VCaP (cell line): Measurements from ENCODE around the gene GABRR2.

Experiments used
- H3K27ac ChIP-seq: fragments of 450-650 bp; 2 replicates; pipeline ENCODE4 v1.5.1; 2017
- TF ChIP-seq, protein P1 (sequence below): fragments of 450-650 bp; conservative IDR thresholded peaks from 2 replicates; pipeline ENCODE4 v1.5.1; 2017; ENCODE audit warnings: mild to moderate bottlenecking, moderate library complexity

The GABRR2 gene

DNA sequence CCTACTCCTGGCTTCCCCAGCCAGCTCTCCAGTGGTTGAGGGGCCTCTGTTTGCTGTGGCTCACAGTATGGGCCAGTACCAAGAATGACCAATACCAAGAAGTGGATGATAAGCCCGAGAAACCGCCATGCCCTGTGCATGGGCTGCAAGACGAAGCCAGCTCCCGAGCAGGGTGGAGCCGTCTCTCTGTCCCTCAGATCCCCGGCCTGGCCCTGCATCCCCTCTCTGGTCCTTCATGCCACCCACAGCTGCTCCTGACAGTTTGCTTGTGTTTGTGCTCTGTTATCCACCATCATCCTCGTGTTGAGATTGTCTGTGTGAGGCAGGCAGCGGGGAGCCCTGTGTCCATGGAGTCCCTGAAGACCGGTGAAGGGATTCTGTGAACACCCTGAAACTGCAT, 36.1 kb downstream of the GABRR2 start:
- TF ChIP-seq, protein P1, sequence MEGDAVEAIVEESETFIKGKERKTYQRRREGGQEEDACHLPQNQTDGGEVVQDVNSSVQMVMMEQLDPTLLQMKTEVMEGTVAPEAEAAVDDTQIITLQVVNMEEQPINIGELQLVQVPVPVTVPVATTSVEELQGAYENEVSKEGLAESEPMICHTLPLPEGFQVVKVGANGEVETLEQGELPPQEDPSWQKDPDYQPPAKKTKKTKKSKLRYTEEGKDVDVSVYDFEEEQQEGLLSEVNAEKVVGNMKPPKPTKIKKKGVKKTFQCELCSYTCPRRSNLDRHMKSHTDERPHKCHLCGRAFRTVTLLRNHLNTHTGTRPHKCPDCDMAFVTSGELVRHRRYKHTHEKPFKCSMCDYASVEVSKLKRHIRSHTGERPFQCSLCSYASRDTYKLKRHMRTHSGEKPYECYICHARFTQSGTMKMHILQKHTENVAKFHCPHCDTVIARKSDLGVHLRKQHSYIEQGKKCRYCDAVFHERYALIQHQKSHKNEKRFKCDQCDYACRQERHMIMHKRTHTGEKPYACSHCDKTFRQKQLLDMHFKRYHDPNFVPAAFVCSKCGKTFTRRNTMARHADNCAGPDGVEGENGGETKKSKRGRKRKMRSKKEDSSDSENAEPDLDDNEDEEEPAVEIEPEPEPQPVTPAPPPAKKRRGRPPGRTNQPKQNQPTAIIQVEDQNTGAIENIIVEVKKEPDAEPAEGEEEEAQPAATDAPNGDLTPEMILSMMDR = no peak
- H3K27ac ChIP-seq = no peak overlapping the region

DNA sequence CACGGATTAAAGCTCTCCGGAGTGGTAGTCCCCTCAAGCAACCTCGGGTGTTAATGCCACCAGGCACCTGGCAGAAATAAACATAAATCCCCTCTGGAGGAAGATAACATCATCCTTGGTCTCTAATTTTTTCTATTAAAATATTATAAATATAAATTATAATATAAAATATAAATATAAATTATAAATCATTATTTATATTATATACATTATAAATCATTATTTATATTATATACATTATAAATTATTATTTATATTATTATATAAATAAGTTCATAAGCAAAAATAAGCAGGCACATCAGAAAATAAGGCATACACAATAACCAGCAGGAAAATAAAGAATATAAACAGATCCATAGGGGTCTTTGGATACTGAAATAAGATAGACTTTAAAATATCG, 39.2 kb downstream of the GABRR2 start:
- H3K27ac ChIP-seq = no peak overlapping the region
- TF ChIP-seq, protein P1 = no peak

DNA sequence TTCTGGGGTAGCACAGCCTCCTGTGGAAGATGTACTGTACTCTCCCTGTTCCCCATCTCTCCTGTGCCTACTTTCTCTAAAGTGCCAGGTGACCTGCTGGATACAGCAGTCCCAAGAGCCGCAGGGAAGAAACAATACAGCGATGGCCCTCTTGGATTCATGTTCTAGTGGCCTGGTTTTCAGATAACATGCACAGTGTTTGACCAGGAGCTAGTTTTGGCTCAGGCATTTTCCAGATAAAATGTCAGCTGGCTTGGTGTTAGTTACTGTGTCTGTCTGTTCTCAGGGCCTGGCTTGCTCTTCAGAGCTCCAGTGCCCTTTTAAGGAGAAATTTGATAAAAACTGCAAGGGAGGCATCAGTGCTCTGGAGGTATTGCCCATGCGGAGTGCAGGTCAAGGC, 41.3 kb downstream of the GABRR2 start:
- TF ChIP-seq, protein P1 = no peak
- no peak overlapping the region for H3K27ac ChIP-seq

DNA sequence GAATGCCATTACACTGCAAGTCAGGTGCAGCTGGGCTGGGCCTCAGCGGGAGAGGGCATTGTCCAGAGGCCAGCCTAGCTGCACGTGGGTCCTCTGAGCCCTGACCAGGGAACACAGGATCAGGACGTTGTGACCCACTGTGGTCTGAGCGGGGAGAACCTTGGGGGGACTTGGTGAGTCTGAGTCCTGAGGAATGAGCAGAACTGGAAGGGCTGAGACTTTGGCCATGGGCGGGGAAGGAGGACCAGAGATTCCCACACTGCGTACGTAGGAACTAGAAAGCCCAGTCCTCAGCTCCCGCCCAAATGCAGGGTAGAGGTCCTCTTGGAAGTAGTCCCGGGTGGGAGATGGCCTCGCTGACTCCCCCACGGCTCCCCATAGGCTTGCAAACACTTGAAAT, 42.5 kb downstream of the GABRR2 start:
- TF ChIP-seq, protein P1 = no peak

DNA sequence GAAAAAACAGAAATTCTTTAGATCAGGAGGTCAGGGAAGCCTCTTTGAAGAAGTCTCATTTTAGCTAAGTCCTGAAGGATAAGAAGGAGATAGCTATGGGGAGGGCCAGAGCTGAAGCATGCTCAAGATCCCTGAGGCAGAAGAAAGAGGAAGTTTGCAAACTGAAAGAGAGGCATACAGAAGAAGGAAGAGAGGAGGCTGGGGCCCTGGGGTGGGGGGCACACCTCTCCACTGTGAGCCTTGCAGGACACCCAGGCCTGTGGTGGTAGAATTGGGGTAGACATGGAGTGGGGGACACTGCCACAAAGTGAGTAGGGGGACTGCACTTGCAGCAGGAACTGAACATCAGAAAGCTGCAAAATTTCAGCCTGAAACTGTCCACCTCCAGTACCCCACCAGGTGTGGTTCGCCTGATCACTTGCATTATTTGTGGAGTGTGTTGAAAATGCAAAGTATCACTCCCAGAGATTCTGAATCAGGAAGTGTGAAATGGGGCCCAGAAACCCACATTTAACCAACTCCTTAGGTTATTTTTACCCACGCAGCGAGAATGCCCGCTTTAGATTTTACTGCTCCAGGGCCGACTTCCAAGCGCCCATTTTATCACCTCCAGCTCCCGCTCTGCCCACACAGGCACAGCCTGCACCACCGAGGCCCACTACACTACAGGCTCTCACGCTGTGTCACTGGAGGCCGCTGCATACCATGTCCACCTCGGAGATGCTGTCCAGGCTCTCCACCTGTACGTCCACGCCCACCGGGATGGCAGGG, 44.0 kb downstream of the GABRR2 start:
- TF ChIP-seq, protein P1 = no peak

More for the DNA sequence above, 42.5 kb downstream of the GABRR2 start:
- H3K27ac ChIP-seq = no peak overlapping the region

DNA sequence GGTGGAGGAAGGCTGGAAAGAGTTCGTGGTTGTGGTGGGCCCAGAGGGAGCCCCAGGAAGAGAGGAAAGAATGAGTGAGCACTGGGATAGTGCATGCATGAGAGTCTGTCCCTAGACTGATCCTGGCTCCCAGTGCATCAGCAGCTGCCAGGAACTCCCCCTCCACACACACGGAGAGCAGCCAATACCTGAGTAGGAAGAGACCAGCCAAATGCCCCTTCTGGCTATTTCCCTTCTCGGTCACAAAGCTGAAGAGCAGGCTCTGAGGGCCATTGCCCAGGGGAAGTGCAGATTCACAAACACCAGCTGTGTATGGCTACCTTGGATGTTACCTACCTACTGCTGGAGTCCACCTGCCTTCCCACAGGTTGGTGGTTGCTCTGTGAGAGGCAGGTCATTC, 45.1 kb downstream of the GABRR2 start:
- no peak overlapping the region for H3K27ac ChIP-seq
- TF ChIP-seq, protein P1 = no peak

More for the DNA sequence above, 44.0 kb downstream of the GABRR2 start:
- no peak overlapping the region for H3K27ac ChIP-seq

DNA sequence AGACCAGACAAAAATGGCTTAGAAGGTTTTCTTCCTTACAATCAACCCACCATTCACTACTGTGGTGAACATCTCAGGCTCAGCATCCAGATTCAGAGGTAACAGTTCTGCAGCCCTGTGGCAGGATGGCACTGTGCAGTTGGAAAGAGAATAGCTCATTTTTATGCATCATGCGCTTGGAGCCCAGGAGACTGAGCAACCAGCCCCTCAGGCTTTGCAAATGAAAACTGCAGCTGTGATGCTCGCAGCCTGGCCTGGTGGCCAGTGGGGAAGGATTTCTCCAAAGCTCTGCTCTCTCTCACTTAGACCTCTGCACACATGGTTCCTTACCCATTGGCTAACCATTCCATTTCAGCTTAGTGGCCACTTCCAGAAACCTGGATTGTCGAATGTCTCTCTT, 45.8 kb downstream of the GABRR2 start:
- TF ChIP-seq, protein P1 = no peak
- no peak overlapping the region for H3K27ac ChIP-seq
